ENCODE results near the gene PLA2G2A. TPM values are rescaled to one million over a fixed set of nuclear protein-coding genes. Genes with fewer than 3 reads are reported as not detected.

The PLA2G2A gene
- total and polyA plus RNA-seq, 2 of the 8 experiments (the other 6 are each of a cell fraction or from before 2014, with no cell fraction given): 0.69 to 3.7 TPM

GRCh38 chr1:19979494-19979977 is at the start of gene PLA2G2A (continued):
- no peak for TF ChIP-seq ZNF274 (IDR thresholded peaks at IDR 0.05; ENCODE audit: borderline replicate concordance, extremely low read depth, low read length)
- no peak for TF ChIP-seq CTBP2 (IDR thresholded peaks at IDR 0.05; ENCODE audit: borderline replicate concordance, insufficient read depth, insufficient read length, low read length)
- no peak for TF ChIP-seq SP4 (IDR thresholded peaks at IDR 0.05; ENCODE audit: low read length)
- no peak for TF ChIP-seq TCF12 (IDR thresholded peaks at IDR 0.05; ENCODE audit: low read depth, low read length)
